ENCODE measurements around the gene VAT1L.

DNA sequence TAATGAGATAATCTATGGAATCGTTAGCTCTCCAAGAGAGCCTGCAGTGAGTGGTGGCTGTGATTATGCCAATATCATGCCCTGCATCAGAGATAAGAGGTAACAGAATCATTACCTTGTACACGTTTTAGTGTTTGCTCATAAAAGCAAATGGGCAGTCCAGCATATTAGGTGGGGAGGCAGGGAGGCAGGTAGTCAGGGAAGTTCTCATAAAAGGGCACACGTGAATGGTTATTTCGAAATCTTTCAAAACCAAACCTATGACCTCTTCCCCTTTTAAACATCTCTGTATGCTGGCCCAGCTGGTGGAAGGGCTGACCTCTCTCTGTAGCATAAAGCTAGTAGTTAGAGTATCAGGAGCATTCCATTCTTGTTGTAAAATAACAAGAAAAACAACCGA, 51.7 kb downstream of the VAT1L start:
- TF ChIP-seq, protein P1, sequence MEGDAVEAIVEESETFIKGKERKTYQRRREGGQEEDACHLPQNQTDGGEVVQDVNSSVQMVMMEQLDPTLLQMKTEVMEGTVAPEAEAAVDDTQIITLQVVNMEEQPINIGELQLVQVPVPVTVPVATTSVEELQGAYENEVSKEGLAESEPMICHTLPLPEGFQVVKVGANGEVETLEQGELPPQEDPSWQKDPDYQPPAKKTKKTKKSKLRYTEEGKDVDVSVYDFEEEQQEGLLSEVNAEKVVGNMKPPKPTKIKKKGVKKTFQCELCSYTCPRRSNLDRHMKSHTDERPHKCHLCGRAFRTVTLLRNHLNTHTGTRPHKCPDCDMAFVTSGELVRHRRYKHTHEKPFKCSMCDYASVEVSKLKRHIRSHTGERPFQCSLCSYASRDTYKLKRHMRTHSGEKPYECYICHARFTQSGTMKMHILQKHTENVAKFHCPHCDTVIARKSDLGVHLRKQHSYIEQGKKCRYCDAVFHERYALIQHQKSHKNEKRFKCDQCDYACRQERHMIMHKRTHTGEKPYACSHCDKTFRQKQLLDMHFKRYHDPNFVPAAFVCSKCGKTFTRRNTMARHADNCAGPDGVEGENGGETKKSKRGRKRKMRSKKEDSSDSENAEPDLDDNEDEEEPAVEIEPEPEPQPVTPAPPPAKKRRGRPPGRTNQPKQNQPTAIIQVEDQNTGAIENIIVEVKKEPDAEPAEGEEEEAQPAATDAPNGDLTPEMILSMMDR (IDR thresholded peaks at IDR 0.05), result no peak
- TF ChIP-seq POLR2A (IDR thresholded peaks at IDR 0.05), result no peak

Data from adrenal gland (tissue), 5 donors.